Fibroblast of pulmonary artery (primary cell): ENCODE results near the gene LITAFD.

ENCODE experiments used
- DNase-seq: peaks from one replicate; pipeline ENCODE4 v3.0.0-alpha.2; 2010; ENCODE audit warnings: low read depth
- H3K4me3 ChIP-seq: replicated peaks from 2 replicates; pipeline ENCODE4 v1.5.1; 2011; ENCODE audit warnings: low read depth, mild to moderate bottlenecking, control low read depth, low read length, moderate library complexity
- TF ChIP-seq, protein P1 (sequence below): IDR thresholded peaks from 2 replicates; pipeline ENCODE4 v1.5.1; 2011; ENCODE audit warnings: mild to moderate bottlenecking, control low read depth, low read length, inconsistent platforms; ENCODE audit errors: missing control alignments

LITAFD gene

GRCh38 chr16:8919089-8919933 is 37.2 kb downstream of the LITAFD start:
- TF ChIP-seq, protein P1, sequence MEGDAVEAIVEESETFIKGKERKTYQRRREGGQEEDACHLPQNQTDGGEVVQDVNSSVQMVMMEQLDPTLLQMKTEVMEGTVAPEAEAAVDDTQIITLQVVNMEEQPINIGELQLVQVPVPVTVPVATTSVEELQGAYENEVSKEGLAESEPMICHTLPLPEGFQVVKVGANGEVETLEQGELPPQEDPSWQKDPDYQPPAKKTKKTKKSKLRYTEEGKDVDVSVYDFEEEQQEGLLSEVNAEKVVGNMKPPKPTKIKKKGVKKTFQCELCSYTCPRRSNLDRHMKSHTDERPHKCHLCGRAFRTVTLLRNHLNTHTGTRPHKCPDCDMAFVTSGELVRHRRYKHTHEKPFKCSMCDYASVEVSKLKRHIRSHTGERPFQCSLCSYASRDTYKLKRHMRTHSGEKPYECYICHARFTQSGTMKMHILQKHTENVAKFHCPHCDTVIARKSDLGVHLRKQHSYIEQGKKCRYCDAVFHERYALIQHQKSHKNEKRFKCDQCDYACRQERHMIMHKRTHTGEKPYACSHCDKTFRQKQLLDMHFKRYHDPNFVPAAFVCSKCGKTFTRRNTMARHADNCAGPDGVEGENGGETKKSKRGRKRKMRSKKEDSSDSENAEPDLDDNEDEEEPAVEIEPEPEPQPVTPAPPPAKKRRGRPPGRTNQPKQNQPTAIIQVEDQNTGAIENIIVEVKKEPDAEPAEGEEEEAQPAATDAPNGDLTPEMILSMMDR: no peak
- no peak overlapping the region for H3K4me3 ChIP-seq
- no peak for DNase-seq

- H3K4me3 ChIP-seq: no peak overlapping the region
- no peak for DNase-seq
- TF ChIP-seq, protein P1: no peak
Observed at GRCh38 chr16:8919934-8920462, 37.8 kb downstream of the LITAFD start.

DNA sequence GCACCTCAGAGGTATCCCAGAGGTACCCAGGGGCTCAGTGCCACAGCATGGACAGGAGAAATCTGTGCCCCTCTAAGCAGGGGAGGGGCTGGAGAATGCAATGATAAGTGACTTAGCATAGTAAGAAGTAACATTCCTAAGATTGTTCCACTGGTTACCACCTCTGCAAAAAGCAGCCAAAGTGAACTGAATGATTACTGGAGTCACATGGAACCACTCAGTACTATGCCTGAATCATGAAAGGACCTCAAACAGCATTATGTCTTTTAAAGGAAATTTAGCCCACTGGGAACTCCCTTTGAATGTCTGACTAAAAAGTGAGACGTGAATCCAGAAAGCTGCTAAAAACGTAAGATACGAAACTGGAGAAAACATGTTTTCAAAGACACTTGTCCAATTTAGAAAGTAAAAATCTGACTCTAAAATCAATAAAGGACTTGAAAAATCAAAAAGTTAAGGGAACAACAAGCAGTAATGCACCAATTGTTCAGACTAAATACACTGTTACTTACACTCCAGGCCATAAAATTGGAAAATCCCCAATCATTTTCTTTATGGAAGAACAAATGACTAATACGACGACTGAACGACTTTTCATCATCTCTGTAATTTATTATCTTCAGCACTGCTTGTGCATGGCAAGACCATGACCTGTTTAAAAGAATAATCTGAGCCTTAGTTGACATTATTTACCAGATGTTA is 38.6 kb downstream of the LITAFD start:
- no peak overlapping the region for H3K4me3 ChIP-seq
- TF ChIP-seq, protein P1: no peak
- DNase-seq: no peak

- TF ChIP-seq, protein P1: no peak
- no peak overlapping the region for H3K4me3 ChIP-seq
- DNase-seq: no peak
Observed at GRCh38 chr16:8921347-8921984, 39.3 kb downstream of the LITAFD start.

- DNase-seq: no peak
- TF ChIP-seq, protein P1: no peak
- H3K4me3 ChIP-seq: no peak overlapping the region
Observed at GRCh38 chr16:8923199-8923598, 41.0 kb downstream of the LITAFD start.

DNA sequence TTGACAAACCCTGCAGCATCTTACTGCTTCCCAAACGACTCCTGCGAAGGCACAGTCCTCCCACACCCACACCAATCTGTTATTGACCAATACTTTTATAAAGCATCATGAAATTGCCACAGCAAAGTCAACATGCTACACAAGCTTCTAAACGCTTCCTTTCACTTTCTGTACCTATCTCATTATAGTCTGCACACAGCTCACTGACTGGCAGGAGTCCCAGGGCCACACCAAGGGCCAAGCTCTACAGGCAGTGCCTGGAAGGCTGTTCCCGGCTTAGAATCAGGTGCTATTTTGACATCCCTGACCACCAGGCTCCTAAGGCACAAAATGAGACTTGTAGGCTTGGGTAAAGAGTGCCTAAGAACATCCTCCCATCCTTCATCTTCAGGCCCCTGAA is 42.1 kb downstream of the LITAFD start:
- H3K4me3 ChIP-seq: no peak overlapping the region
- DNase-seq: no peak
- TF ChIP-seq, protein P1: no peak
